ENCODE results near the gene MYO16.

MYO16 gene

GRCh38 chr13:109114162-109114561, 484.8 kb downstream of the MYO16 start:
- DNase-seq (ENCODE audit: low spot score in 2 of 2) (no peak), ATAC-seq (ENCODE audit: low read depth) (no peak)
- Mint-ChIP-seq H3K4me1 (peaks cover 4% of the 10 kb centered on the region), H3K4me3 (no peak overlapping the region), H3K27ac (no peak overlapping the region), H3K9me3 (peaks cover 1% of the 10 kb centered on the region), H3K36me3 (no peaks in the 10 kb centered on the region), H3K27me3 (peaks cover 8% of the 10 kb centered on the region)

- Mint-ChIP-seq H3K27ac (no peak overlapping the region), H3K4me1 (peaks cover 4% of the 10 kb centered on the region), H3K36me3 (no peaks in the 10 kb centered on the region), H3K9me3 (peaks cover 1% of the 10 kb centered on the region), H3K4me3 (no peak overlapping the region), H3K27me3 (peaks cover 6% of the 10 kb centered on the region)
- no peak for ATAC-seq (ENCODE audit: low read depth)
- DNase-seq (ENCODE audit: low spot score in 2 of 2) = no peak
These were observed 485.6 kb downstream of the MYO16 start for GRCh38 chr13:109114991-109115390.

GRCh38 chr13:109118521-109118920, 489.1 kb downstream of the MYO16 start:
- peaks cover 2% of the 10 kb centered on the region for H3K4me1 Mint-ChIP-seq
- no peak for DNase-seq (ENCODE audit: low spot score in 2 of 2)
- H3K9me3 Mint-ChIP-seq = peaks cover 1% of the 10 kb centered on the region
- peaks cover 2% of the 10 kb centered on the region for H3K27me3 Mint-ChIP-seq
- no peak overlapping the region for H3K27ac Mint-ChIP-seq
- H3K36me3 Mint-ChIP-seq = no peaks in the 10 kb centered on the region
- no peak overlapping the region for H3K4me3 Mint-ChIP-seq
- no peak for ATAC-seq (ENCODE audit: low read depth)

DNA sequence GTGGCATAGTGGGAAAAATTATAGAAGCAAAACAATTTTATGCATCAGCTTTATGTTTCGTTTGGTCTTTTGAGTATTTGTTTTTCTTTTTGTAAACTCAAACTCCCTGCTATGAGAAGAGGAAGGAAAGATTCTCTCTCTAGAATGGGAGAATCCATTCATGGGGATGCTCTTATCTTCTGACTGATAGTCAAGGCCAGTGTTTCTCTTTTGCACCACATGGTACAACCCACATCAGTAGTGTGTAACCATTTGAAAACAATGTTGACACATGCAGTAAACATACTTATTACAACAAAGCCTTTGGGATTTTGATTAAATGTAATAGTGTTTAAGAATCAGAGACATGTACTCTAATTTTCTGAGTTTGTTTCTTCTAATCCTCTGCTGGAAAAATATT, 490.5 kb downstream of the MYO16 start:
- Mint-ChIP-seq H3K27me3 (no peaks in the 10 kb centered on the region), H3K4me3 (no peak overlapping the region), H3K9me3 (peaks cover 1% of the 10 kb centered on the region), H3K36me3 (no peaks in the 10 kb centered on the region), H3K4me1 (no peaks in the 10 kb centered on the region), H3K27ac (no peak overlapping the region)
- no peak for ATAC-seq (ENCODE audit: low read depth)
- DNase-seq (ENCODE audit: low spot score in 2 of 2) = no peak

GRCh38 chr13:109121826-109122225, 492.4 kb downstream of the MYO16 start:
- no peak overlapping the region for H3K4me3 Mint-ChIP-seq
- no peaks in the 10 kb centered on the region for H3K27me3 Mint-ChIP-seq
- H3K4me1 Mint-ChIP-seq = no peaks in the 10 kb centered on the region
- H3K36me3 Mint-ChIP-seq = no peaks in the 10 kb centered on the region
- H3K27ac Mint-ChIP-seq = no peak overlapping the region
- ATAC-seq (ENCODE audit: low read depth) (no peak), DNase-seq (ENCODE audit: low spot score in 2 of 2) (no peak)
- no peaks in the 10 kb centered on the region for H3K9me3 Mint-ChIP-seq

DNA sequence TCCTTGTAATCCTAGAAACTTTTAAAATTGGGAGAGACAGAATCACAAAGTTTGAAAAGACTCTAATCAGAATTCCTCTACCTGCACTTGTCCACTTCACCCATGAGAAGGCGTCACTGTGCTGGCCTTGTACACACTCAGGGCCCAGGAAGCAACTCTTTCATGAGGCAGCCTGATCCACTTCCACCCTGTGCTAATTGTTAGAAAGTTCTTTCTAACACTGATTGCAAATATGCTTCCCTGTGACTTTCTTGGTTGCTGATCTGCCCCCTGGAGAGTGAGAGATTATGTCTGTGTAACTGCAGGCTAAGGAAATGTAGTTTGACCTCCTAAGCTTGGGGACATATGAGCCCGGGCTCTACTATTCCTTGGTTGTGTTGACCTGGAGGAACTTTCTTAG, 494.6 kb downstream of the MYO16 start:
- Mint-ChIP-seq H3K36me3 (no peaks in the 10 kb centered on the region), H3K27me3 (no peaks in the 10 kb centered on the region), H3K4me3 (no peak overlapping the region), H3K27ac (no peak overlapping the region), H3K9me3 (no peaks in the 10 kb centered on the region), H3K4me1 (no peaks in the 10 kb centered on the region)
- DNase-seq (ENCODE audit: low spot score in 2 of 2) = no peak
- no peak for ATAC-seq (ENCODE audit: low read depth)

GRCh38 chr13:109126178-109126577, 496.8 kb downstream of the MYO16 start:
- Mint-ChIP-seq H3K27ac (no peak overlapping the region), H3K4me1 (peaks cover 1% of the 10 kb centered on the region), H3K4me3 (no peak overlapping the region), H3K9me3 (no peaks in the 10 kb centered on the region), H3K36me3 (no peaks in the 10 kb centered on the region), H3K27me3 (no peaks in the 10 kb centered on the region)
- DNase-seq (ENCODE audit: low spot score in 2 of 2) (no peak), ATAC-seq (ENCODE audit: low read depth) (no peak)

DNA sequence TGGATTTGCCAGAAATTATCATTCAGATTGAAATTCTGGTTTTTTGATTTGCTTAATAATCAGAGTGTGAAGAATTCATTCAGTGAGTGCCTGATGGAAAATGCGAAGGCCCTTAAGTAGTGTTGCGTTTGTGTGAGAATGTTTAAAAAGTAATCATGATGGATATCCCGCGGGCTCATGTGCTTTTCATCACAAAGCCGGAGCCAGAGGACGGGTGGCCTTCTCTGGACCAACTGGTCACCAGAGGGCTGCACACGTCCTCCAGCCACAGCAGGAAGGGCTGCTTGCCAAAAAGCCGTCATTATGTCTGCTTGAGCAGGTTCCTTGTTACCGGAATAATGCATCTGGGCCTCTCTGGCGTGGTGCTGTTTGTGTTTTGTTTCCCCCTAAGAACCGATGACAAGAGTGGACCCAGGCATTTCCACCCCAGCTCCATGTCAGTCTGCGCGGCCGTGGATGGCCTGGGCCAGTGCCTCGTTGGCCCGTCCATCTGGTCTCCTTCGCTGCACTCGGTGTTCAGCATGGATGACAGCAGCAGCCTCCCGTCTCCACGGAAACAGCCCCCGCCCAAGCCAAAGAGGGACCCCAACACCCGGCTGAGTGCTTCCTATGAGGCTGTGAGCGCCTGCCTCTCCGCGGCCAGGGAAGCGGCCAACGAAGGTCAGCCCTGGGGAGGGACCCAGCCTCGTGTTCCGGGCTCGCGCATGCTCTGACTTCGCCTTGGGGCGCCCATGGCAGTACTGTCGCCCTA, 497.7 kb downstream of the MYO16 start:
- Mint-ChIP-seq H3K36me3 (no peaks in the 10 kb centered on the region), H3K4me3 (no peak overlapping the region), H3K4me1 (peaks cover 6% of the 10 kb centered on the region), H3K27ac (no peak overlapping the region), H3K27me3 (no peaks in the 10 kb centered on the region), H3K9me3 (no peaks in the 10 kb centered on the region)
- ATAC-seq (ENCODE audit: low read depth) (no peak), DNase-seq (ENCODE audit: low spot score in 2 of 2) (no peak)

DNA sequence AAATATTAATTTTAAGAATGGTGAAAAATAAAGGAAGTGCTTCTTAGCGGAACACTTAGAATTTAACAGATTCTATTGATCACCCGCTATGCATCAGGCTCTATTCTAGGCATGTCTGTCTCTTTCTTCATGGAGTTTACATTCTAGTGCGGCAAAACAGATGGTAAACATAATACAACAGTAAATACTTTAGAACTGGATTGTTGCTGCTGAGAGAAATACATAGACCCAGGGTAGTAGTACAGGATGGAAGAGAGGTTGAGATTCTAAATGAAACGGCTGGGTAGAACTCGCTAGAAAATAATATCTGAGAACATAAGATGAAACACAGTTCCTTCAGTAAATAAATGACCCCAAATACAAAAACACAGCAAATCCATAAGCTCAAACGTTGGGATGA, 498.7 kb downstream of the MYO16 start:
- no peak for DNase-seq (ENCODE audit: low spot score in 2 of 2)
- no peak overlapping the region for H3K4me3 Mint-ChIP-seq
- H3K36me3 Mint-ChIP-seq = no peaks in the 10 kb centered on the region
- H3K9me3 Mint-ChIP-seq = no peaks in the 10 kb centered on the region
- no peaks in the 10 kb centered on the region for H3K27me3 Mint-ChIP-seq
- H3K27ac Mint-ChIP-seq = no peak overlapping the region
- H3K4me1 Mint-ChIP-seq = peaks cover 10% of the 10 kb centered on the region
- no peak for ATAC-seq (ENCODE audit: low read depth)

- H3K4me1 Mint-ChIP-seq = peaks cover 13% of the 10 kb centered on the region
- no peaks in the 10 kb centered on the region for H3K36me3 Mint-ChIP-seq
- H3K9me3 Mint-ChIP-seq = no peaks in the 10 kb centered on the region
- no peak for DNase-seq (ENCODE audit: low spot score in 2 of 2)
- no peak for ATAC-seq (ENCODE audit: low read depth)
- H3K27me3 Mint-ChIP-seq = no peaks in the 10 kb centered on the region
- H3K4me3 Mint-ChIP-seq = no peak overlapping the region
- H3K27ac Mint-ChIP-seq = no peak overlapping the region
These were observed 500.9 kb downstream of the MYO16 start for GRCh38 chr13:109130093-109130835.

DNA sequence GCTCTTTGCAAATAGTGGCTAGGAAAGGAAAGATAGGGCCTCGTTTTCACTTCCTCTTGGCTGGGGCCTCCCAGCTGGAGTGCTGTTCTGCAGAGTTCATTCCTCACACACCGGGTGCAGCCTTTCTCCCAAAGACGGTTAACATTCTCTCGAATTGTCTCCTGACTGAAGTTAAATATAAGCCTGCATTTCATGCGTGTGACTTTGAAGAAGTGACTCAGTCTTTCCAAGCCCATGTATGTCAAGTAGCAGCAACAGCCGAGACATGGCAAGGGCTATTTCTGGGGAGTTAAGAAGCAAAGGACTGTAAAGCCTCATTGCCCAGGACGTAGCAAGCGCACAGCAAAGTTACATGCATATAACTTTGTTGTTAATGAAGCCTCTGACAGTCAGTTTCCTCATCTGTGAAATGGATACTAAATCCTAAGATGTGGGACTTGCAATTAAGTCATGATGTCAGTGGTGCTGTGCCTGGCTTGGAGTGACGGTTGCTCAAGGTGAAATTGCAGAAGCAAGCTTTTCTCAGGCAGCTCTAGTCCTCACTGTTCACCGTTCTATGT, 502.4 kb downstream of the MYO16 start:
- Mint-ChIP-seq H3K4me1 (peaks cover 13% of the 10 kb centered on the region), H3K27ac (no peak overlapping the region), H3K9me3 (no peaks in the 10 kb centered on the region), H3K36me3 (no peaks in the 10 kb centered on the region), H3K4me3 (no peak overlapping the region), H3K27me3 (peaks cover 2% of the 10 kb centered on the region)
- peak; percentile 74 for ATAC-seq (ENCODE audit: low read depth)
- DNase-seq (ENCODE audit: low spot score in 2 of 2) = no peak

DNA sequence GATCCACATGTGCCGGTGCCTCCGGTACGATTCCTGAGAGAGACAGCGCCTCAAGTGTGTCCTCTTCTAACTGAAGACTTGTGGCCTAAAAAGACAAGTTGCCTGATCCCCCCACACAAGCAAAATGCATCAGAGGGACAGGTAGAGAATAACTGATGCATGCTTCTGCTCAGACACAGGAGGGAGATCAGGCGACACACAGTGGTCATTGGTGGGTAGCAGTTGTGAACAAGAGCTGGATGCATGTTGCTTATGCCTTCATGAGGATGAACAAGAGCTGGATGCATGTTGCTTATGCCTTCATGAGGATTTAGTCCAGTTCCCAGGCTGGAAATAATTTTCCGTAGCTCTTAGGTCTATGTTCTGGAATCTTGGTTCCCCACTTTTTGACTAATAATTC, 505.6 kb downstream of the MYO16 start:
- Mint-ChIP-seq H3K27ac (peak overlapping the region; percentile 33), H3K27me3 (peaks cover 4% of the 10 kb centered on the region), H3K9me3 (no peaks in the 10 kb centered on the region), H3K36me3 (no peaks in the 10 kb centered on the region), H3K4me1 (peaks cover 13% of the 10 kb centered on the region), H3K4me3 (no peak overlapping the region)
- DNase-seq (ENCODE audit: low spot score in 2 of 2) = no peak
- ATAC-seq (ENCODE audit: low read depth) = no peak

DNA sequence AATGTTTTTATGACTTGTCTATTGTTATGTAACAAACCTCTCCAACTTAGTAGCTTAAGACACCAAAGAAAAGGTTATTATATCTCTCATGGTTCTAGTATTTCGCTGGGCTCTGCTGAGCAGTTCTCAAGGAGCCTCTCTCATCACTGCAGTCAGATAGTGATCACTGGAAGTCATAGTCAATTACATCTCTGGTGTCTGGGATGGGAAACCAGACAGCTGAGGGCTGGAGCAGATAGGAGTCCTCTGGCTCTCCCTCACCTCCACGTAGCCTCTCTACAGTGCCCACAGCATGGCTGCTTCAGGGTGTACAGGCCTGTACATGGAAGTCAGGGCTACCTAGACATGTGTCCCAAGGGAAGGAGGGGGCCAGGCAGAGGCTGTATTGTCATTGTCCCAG, 507.5 kb downstream of the MYO16 start:
- Mint-ChIP-seq H3K36me3 (no peaks in the 10 kb centered on the region), H3K9me3 (no peaks in the 10 kb centered on the region), H3K27ac (no peak overlapping the region), H3K4me1 (peaks cover 7% of the 10 kb centered on the region), H3K27me3 (peaks cover 8% of the 10 kb centered on the region), H3K4me3 (no peak overlapping the region)
- DNase-seq (ENCODE audit: low spot score in 2 of 2) (no peak), ATAC-seq (ENCODE audit: low read depth) (no peak)

GRCh38 chr13:109139346-109139745, 509.9 kb downstream of the MYO16 start:
- Mint-ChIP-seq H3K27ac (no peak overlapping the region), H3K4me1 (no peaks in the 10 kb centered on the region), H3K4me3 (no peak overlapping the region), H3K27me3 (peaks cover 15% of the 10 kb centered on the region), H3K36me3 (no peaks in the 10 kb centered on the region), H3K9me3 (no peaks in the 10 kb centered on the region)
- DNase-seq (ENCODE audit: low spot score in 2 of 2) (no peak), ATAC-seq (ENCODE audit: low read depth) (no peak)
